Stomach (tissue), 9 donors: Measurements from ENCODE around the gene OR5H2. TPM values are rescaled to one million over a fixed set of nuclear protein-coding genes. Genes with fewer than 3 reads are reported as not detected.

Experiments used
- DNase-seq, 2 donors: peaks; one replicate each; pipeline versions ENCODE4 v3.0.0 to v3.0.0-alpha.2; 2013 to 2019
- H3K27ac ChIP-seq, 5 donors: fragments of 200-600 bp in 4 of 5; sonication (generic) in 4 of 5; one replicate each; pipeline ENCODE4 v1.5.1; 2013 to 2019; ENCODE audit warnings: mild to moderate bottlenecking in 1 of 5, moderate library complexity in 1 of 5
- H3K27me3 ChIP-seq, 3 donors: fragments of 200-600 bp; sonication (generic); one replicate each; pipeline ENCODE4 v1.5.1; 2017 to 2019; ENCODE audit warnings: mixed run types in 1 of 3
- H3K36me3 ChIP-seq, 4 donors: fragments of 200-600 bp; sonication (generic); 1 replicate in 3 of 4; 2 replicates in 1 of 4; pipeline ENCODE4 v1.5.1; 2016 to 2019
- H3K4me1 ChIP-seq, 4 donors: fragments of 200-600 bp; sonication (generic); one replicate each; pipeline ENCODE4 v1.5.1; 2016 to 2019
- H3K4me3 ChIP-seq, 4 donors: fragments of 200-600 bp; sonication (generic) in 3 of 4; one replicate each; pipeline ENCODE4 v1.5.1; 2016 to 2019; ENCODE audit warnings: mild to moderate bottlenecking in 1 of 4
- H3K9me3 ChIP-seq, 4 donors: fragments of 200-600 bp; sonication (generic); one replicate each; pipeline ENCODE4 v1.5.1; 2016 to 2019
- EP300 ChIP-seq: sonication (generic); formaldehyde crosslinking; IDR thresholded peaks from one replicate; pipeline ENCODE4 v1.6.1; 2017; ENCODE audit warnings: antibody characterized with exemption
- POLR2A ChIP-seq, 4 donors: fragments of 450-650 bp; IDR thresholded peaks; one replicate each; pipeline ENCODE4 v1.6.1; 2016; ENCODE audit warnings: antibody characterized with exemption in 4 of 4, control low read depth in 2 of 4, mild to moderate bottlenecking in 1 of 4, moderate library complexity in 1 of 4
- POLR2AphosphoS5 ChIP-seq, 3 donors: sonication (generic); formaldehyde crosslinking; IDR thresholded peaks; one replicate each; pipeline ENCODE4 v1.6.1; 2016; ENCODE audit warnings: antibody characterized with exemption in 3 of 3
- WGBS, 5 donors: extraction: QIAGEN DNeasy Blood & Tissue Kit in 3 of 5; methylation state at CpG; one replicate each; pipeline versions ENCODE4 v1.1.5 to v1.1.7; 2013 to 2018; 5-methylcytosine and 5-hydroxymethylcytosine counted together
- intact Hi-C: fragments of 100-400 bp; cut with DNase I; formaldehyde crosslinking; loops from one replicate; pipeline ENCODE4 v1.15.1; 2023; ENCODE audit warnings: low total_unique reads
- polyA plus RNA-seq, 3 donors: library from polyadenylated mRNA; stranded (reverse); fragments of 200-250 nt; gene quantifications; one replicate each; pipeline ENCODE4 v1.2.3, GENCODE V29; 2013
- total RNA-seq, 5 donors: library from RNA; depleted of rRNA; stranded (reverse); fragments of >200 nt; gene quantifications; one replicate each; pipeline versions ENCODE4 v1.1.0 to v1.2.3, GENCODE V29; 2014 to 2016
- TF ChIP-seq, protein P1 (sequence below), 7 experiments: fragments of 450-650 bp in 4 of 7; fragments of 200-600 bp in 3 of 7; sonication (generic) in 3 of 7; IDR thresholded peaks; one replicate each; pipeline ENCODE4 v1.5.1; 2016 to 2019; ENCODE audit warnings: antibody characterized with exemption in 7 of 7, control low read depth in 2 of 7, mild to moderate bottlenecking in 1 of 7
- donor health status: healthy with polysubstance abuse.
- donor health status: Bipolar disorder and iron deficiency.
- donor health status: healthy.

The OR5H2 gene
- total and polyA plus RNA-seq, 8 donors = not detected

GRCh38 chr3:98329392-98330124, 47.3 kb downstream of the OR5H2 start:
- intact Hi-C loops = loop anchor here (5.0 kb wide), 1 partner anchor 292 kb away; the partner anchor contains the start of gene GABRR3
- 0 to 13% (median 5%) methylated on average over 6 of the region's 6 CpGs for WGBS, 5 donors
- H3K9me3 ChIP-seq = no peaks in the 10 kb centered on the region
- no peaks in the 10 kb centered on the region for H3K4me1 ChIP-seq
- DNase-seq = peak; percentile 43 to 73
- H3K27ac ChIP-seq = no peak overlapping the region
- H3K36me3 ChIP-seq = no peaks in the 10 kb centered on the region
- TF ChIP-seq EP300 = no peak
- TF ChIP-seq POLR2AphosphoS5 (IDR thresholded peaks at IDR 0.05) = no peak
- TF ChIP-seq, protein P1, sequence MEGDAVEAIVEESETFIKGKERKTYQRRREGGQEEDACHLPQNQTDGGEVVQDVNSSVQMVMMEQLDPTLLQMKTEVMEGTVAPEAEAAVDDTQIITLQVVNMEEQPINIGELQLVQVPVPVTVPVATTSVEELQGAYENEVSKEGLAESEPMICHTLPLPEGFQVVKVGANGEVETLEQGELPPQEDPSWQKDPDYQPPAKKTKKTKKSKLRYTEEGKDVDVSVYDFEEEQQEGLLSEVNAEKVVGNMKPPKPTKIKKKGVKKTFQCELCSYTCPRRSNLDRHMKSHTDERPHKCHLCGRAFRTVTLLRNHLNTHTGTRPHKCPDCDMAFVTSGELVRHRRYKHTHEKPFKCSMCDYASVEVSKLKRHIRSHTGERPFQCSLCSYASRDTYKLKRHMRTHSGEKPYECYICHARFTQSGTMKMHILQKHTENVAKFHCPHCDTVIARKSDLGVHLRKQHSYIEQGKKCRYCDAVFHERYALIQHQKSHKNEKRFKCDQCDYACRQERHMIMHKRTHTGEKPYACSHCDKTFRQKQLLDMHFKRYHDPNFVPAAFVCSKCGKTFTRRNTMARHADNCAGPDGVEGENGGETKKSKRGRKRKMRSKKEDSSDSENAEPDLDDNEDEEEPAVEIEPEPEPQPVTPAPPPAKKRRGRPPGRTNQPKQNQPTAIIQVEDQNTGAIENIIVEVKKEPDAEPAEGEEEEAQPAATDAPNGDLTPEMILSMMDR (IDR thresholded peaks at IDR 0.05) = peak in 5 of 7 experiments; percentile 25 to 66 (median 54)
- TF ChIP-seq POLR2A (IDR thresholded peaks at IDR 0.05) = no peak
- peaks cover 0 to 7% (median 0%) of the 10 kb centered on the region in 3 donors for H3K27me3 ChIP-seq
- no peak overlapping the region for H3K4me3 ChIP-seq

- no peak for DNase-seq
- no peak overlapping the region for H3K27ac ChIP-seq
- intact Hi-C loops = no loop called here
- H3K36me3 ChIP-seq = no peaks in the 10 kb centered on the region
- no peaks in the 10 kb centered on the region for H3K4me1 ChIP-seq
- WGBS, 5 donors = 70 to 93% (median 88%) methylated on average over 1 of the region's 1 CpG
- no peaks in the 10 kb centered on the region for H3K9me3 ChIP-seq
- H3K4me3 ChIP-seq = no peak overlapping the region
- TF ChIP-seq, protein P1 (IDR thresholded peaks at IDR 0.05) = no peak
- no peak for TF ChIP-seq EP300
- no peak for TF ChIP-seq POLR2AphosphoS5 (IDR thresholded peaks at IDR 0.05)
- TF ChIP-seq POLR2A (IDR thresholded peaks at IDR 0.05) = no peak
- H3K27me3 ChIP-seq = peaks cover 0 to 7% (median 0%) of the 10 kb centered on the region in 3 donors
Measured at GRCh38 chr3:98331329-98331728, 49.0 kb downstream of the OR5H2 start.

Other genes starting within 250 kb of the OR5H2 start
- not detected for gene GABRR3, start 247.2 kb upstream of the OR5H2 start, total RNA-seq
- not detected for gene GABRR3, start 247.2 kb upstream of the OR5H2 start, polyA plus RNA-seq
- gene OR5AC2, start 195.3 kb upstream of the OR5H2 start, total RNA-seq = not detected
- gene OR5AC2, start 195.3 kb upstream of the OR5H2 start, polyA plus RNA-seq = not detected
- not detected for gene OR5H1, start 151.8 kb upstream of the OR5H2 start, total RNA-seq
- gene OR5H1, start 151.8 kb upstream of the OR5H2 start, polyA plus RNA-seq = not detected
- gene OR5H14, start 135.0 kb upstream of the OR5H2 start, total RNA-seq = not detected
- gene OR5H14, start 135.0 kb upstream of the OR5H2 start, polyA plus RNA-seq = not detected
- gene OR5H15, start 115.8 kb upstream of the OR5H2 start, total RNA-seq = not detected
- not detected for gene OR5H15, start 115.8 kb upstream of the OR5H2 start, polyA plus RNA-seq
- gene OR5H6, start 18.3 kb upstream of the OR5H2 start, total RNA-seq = not detected
- gene OR5H6, start 18.3 kb upstream of the OR5H2 start, polyA plus RNA-seq = not detected
- gene OR5K4, start 71.3 kb downstream of the OR5H2 start, total RNA-seq = not detected
- not detected for gene OR5K4, start 71.3 kb downstream of the OR5H2 start, polyA plus RNA-seq
- not detected for gene OR5K3, start 108.2 kb downstream of the OR5H2 start, total RNA-seq
- gene OR5K3, start 108.2 kb downstream of the OR5H2 start, polyA plus RNA-seq = not detected
- gene OR5K1, start 180.7 kb downstream of the OR5H2 start, total RNA-seq = not detected
- gene OR5K1, start 180.7 kb downstream of the OR5H2 start, polyA plus RNA-seq = not detected
- not detected for gene OR5K2, start 215.2 kb downstream of the OR5H2 start, total RNA-seq
- not detected for gene OR5K2, start 215.2 kb downstream of the OR5H2 start, polyA plus RNA-seq
- 100 to 1,000 TPM in 3 of 5 donors, 10 to 100 TPM in 2; 64.9 to 161 (median 144) TPM for gene CLDND1, start 240.4 kb downstream of the OR5H2 start, total RNA-seq
- gene CLDND1, start 240.4 kb downstream of the OR5H2 start, polyA plus RNA-seq = 10 to 100 TPM; 20.6 to 43.7 (median 24.8) TPM
- not detected for gene GPR15, start 249.5 kb downstream of the OR5H2 start, total RNA-seq
- gene GPR15, start 249.5 kb downstream of the OR5H2 start, polyA plus RNA-seq = under 1 TPM in 1 of 3 donors, not detected in 2; 0.25 TPM